HepG2 (cell line): ENCODE measurements around the gene HIRA. TPM values are rescaled to one million over a fixed set of nuclear protein-coding genes. Genes with fewer than 3 reads are reported as not detected.

ENCODE experiments used
- ARID2 ChIP-seq: sonication (generic); formaldehyde crosslinking; IDR thresholded peaks from 2 replicates; pipeline ENCODE4 v1.8.1; 2022; ENCODE audit warnings: mild to moderate bottlenecking, missing genetic modification reagents, borderline replicate concordance
- ARNT ChIP-seq: fragments of 450-650 bp; IDR thresholded peaks from 2 replicates; pipeline ENCODE4 v1.6.1; 2017
- DDIT3 ChIP-seq: sonication (generic); formaldehyde crosslinking; IDR thresholded peaks from 2 replicates; pipeline ENCODE4 v1.4.0; 2020; ENCODE audit warnings: mild to moderate bottlenecking, missing genetic modification reagents
- GATAD1 ChIP-seq: IDR thresholded peaks from 2 replicates; pipeline ENCODE4 v1.6.1; 2016; ENCODE audit warnings: missing genetic modification reagents, missing compliant biosample characterization
- HINFP ChIP-seq: sonication (generic); formaldehyde crosslinking; IDR thresholded peaks from 2 replicates; pipeline ENCODE4 v1.4.0; 2020; ENCODE audit warnings: low read depth, mild to moderate bottlenecking, missing genetic modification reagents
- MYC ChIP-seq: sonication (generic); formaldehyde crosslinking; IDR thresholded peaks from 2 replicates; pipeline ENCODE4 v1.9.0; 2021; ENCODE audit warnings: missing genetic modification reagents, borderline replicate concordance
- NFE2L1 ChIP-seq: sonication (generic); formaldehyde crosslinking; IDR thresholded peaks from 2 replicates; pipeline ENCODE4 v1.4.0; 2020; ENCODE audit warnings: missing genetic modification reagents, mild to moderate bottlenecking, borderline replicate concordance
- REL ChIP-seq: sonication (generic); formaldehyde crosslinking; conservative IDR thresholded peaks from 2 replicates; pipeline ENCODE4 v1.8.0; 2022; ENCODE audit warnings: mild to moderate bottlenecking, missing genetic modification reagents, moderate library complexity
- RELA ChIP-seq: sonication (generic); formaldehyde crosslinking; IDR thresholded peaks from 2 replicates; pipeline ENCODE4 v1.4.0; 2020; ENCODE audit warnings: missing genetic modification reagents
- SRSF4 ChIP-seq: fragments of 200-400 bp; formaldehyde crosslinking; IDR thresholded peaks from one replicate; pipeline ENCODE4 v1.6.1; 2018; ENCODE audit warnings: mild to moderate bottlenecking, low read depth, low read length, moderate library complexity; ENCODE audit not compliant: poor library complexity, severe bottlenecking
- TARDBP ChIP-seq: sonication (generic); formaldehyde crosslinking; IDR thresholded peaks from 2 replicates; pipeline ENCODE4 v1.8.0; 2022; ENCODE audit warnings: mild to moderate bottlenecking, missing genetic modification reagents
- WIZ ChIP-seq: sonication (generic); formaldehyde crosslinking; IDR thresholded peaks from 2 replicates; pipeline ENCODE4 v1.5.1; 2020; ENCODE audit warnings: mild to moderate bottlenecking, missing genetic modification reagents
- XRCC5 ChIP-seq: fragments of 200-400 bp; formaldehyde crosslinking; optimal IDR thresholded peaks from 2 replicates; pipeline ENCODE3; 2017; ENCODE audit warnings: mild to moderate bottlenecking, low read length
- ZBTB2 ChIP-seq: sonication (generic); formaldehyde crosslinking; IDR thresholded peaks from 2 replicates; pipeline ENCODE4 v1.8.0; 2022; ENCODE audit warnings: low read depth, missing genetic modification reagents
- ZBTB26 ChIP-seq: IDR thresholded peaks from 2 replicates; pipeline ENCODE4 v1.6.1; 2016; ENCODE audit warnings: missing compliant biosample characterization, missing genetic modification reagents, borderline replicate concordance
- ZBTB46 ChIP-seq: sonication (generic); formaldehyde crosslinking; IDR thresholded peaks from 2 replicates; pipeline ENCODE4 v1.4.0; 2020; ENCODE audit warnings: mild to moderate bottlenecking, missing genetic modification reagents, borderline replicate concordance
- ZBTB7A ChIP-seq: sonication (generic); formaldehyde crosslinking; IDR thresholded peaks from 2 replicates; pipeline ENCODE4 v1.8.0; 2022; ENCODE audit warnings: mild to moderate bottlenecking, missing genetic modification reagents
- ZC3H4 ChIP-seq: sonication (generic); formaldehyde crosslinking; IDR thresholded peaks from 2 replicates; pipeline ENCODE4 v1.4.0; 2020; ENCODE audit warnings: missing genetic modification reagents, borderline replicate concordance
- ZMAT3 ChIP-seq: sonication (generic); formaldehyde crosslinking; conservative IDR thresholded peaks from 2 replicates; pipeline ENCODE4 v1.7.0; 2021; ENCODE audit warnings: missing genetic modification reagents
- ZNF292 ChIP-seq: sonication (generic); formaldehyde crosslinking; IDR thresholded peaks from 2 replicates; pipeline ENCODE4 v1.8.1; 2022; ENCODE audit warnings: mild to moderate bottlenecking, low read depth, missing genetic modification reagents, borderline replicate concordance
- ZNF296 ChIP-seq: sonication (generic); formaldehyde crosslinking; conservative IDR thresholded peaks from 2 replicates; pipeline ENCODE4 v1.5.0; 2020; ENCODE audit warnings: mild to moderate bottlenecking, missing genetic modification reagents
- ZNF652 ChIP-seq: IDR thresholded peaks from 2 replicates; pipeline ENCODE4 v1.6.1; 2016; ENCODE audit warnings: low read depth, borderline replicate concordance
- ZNF674 ChIP-seq: sonication (generic); formaldehyde crosslinking; IDR thresholded peaks from 2 replicates; pipeline ENCODE4 v1.5.0; 2020; ENCODE audit warnings: low read depth, mild to moderate bottlenecking, missing genetic modification reagents
- ZNF782 ChIP-seq: sonication (generic); formaldehyde crosslinking; IDR thresholded peaks from 2 replicates; pipeline ENCODE4 v1.4.0; 2020; ENCODE audit warnings: missing genetic modification reagents, mild to moderate bottlenecking, borderline replicate concordance
- ZNF83 ChIP-seq: sonication (generic); formaldehyde crosslinking; IDR thresholded peaks from 2 replicates; pipeline ENCODE4 v1.4.0; 2020; ENCODE audit warnings: missing genetic modification reagents, mild to moderate bottlenecking, borderline replicate concordance
- polyA plus RNA-seq, 8 experiments: library from polyadenylated mRNA; depleted of rRNA in 3 of 8; stranded (reverse) in 7 of 8; unstranded in 1 of 8; fragments of >200 nt; fragmentation: Illumina TruSeq in 4 of 8; extraction: Trizol in 4 of 8; gene quantifications; 2 replicates each; pipeline versions ENCODE4 v1.2.1 to v1.2.3, GENCODE V29; 2011 to 2016; ENCODE audit warnings: low read depth in 4 of 8, missing spikeins in 1 of 8, mixed read lengths in 1 of 8; ENCODE audit not compliant: insufficient read depth in 1 of 8
- total RNA-seq, 5 experiments: library from RNA; depleted of rRNA; stranded (reverse); fragments of >200 nt; fragmentation: Illumina TruSeq; extraction: Trizol; gene quantifications; 2 replicates each; pipeline ENCODE4 v1.2.3, GENCODE V29; 2016; ENCODE audit warnings: low read depth in 1 of 5

Gene HIRA
- total and polyA plus RNA-seq, 2 of the 13 experiments (the other 11 are each of a cell fraction or from before 2014, with no cell fraction given), result 21.5 to 29.2 TPM

- TF ChIP-seq REL (CRISPR knock-in tag) (0 out of 2 replicates have a peak, but pooled peaks have one; percentile 17), ZBTB26 (no peak), WIZ (no peak), ZBTB7A (CRISPR knock-in tag) (no peak), ARID2 (CRISPR knock-in tag) (no peak), MYC (no peak), GATAD1 (CRISPR knock-in tag) (peak; percentile 90), ZNF296 (0 out of 2 replicates have a peak, but pooled peaks have one; percentile 19), ZMAT3 (no peak), ARNT (no peak), NFE2L1 (no peak), ZNF674 (0 out of 2 replicates have a peak, but pooled peaks have one; percentile 2), RELA (CRISPR knock-in tag) (no peak), ZNF652 (CRISPR knock-in tag) (no peak), ZC3H4 (CRISPR knock-in tag) (no peak), SRSF4 (no peak), ZNF292 (CRISPR knock-in tag) (no peak), DDIT3 (CRISPR knock-in tag) (no peak), ZBTB46 (CRISPR knock-in tag) (no peak), ZNF83 (no peak), ZNF782 (CRISPR knock-in tag) (no peak), TARDBP (CRISPR knock-in tag) (0 out of 2 replicates have a peak, but pooled peaks have one; percentile 13), HINFP (CRISPR knock-in tag) (no peak), XRCC5 (no peak), ZBTB2 (CRISPR knock-in tag) (no peak; the same call in none of the 2 replicates)
Observed at GRCh38 chr22:19431649-19432132, at the start of gene HIRA (continued).
